Right renal cortex interstitium (tissue), 3 donors: Measurements from ENCODE around the gene PCDHB9. TPM values are rescaled to one million over a fixed set of nuclear protein-coding genes. Genes with fewer than 3 reads are reported as not detected.
"Not testable (repeated sequence)": the region's sequence is repeated elsewhere in the genome, so short reads cannot be mapped to it uniquely, and the experiment has no call there.

Experiments
- DNase-seq, 3 donors: peaks; one replicate each; pipeline ENCODE4 v3.0.0-alpha.2; 2013; ENCODE audit warnings: low read depth in 3 of 3, low spot score in 2 of 3
- polyA plus RNA-seq, 3 donors: library from polyadenylated mRNA; unstranded; fragments of 120-200 nt; gene quantifications; one replicate each; pipeline ENCODE4 v1.2.1, GENCODE V29; 2013; ENCODE audit not compliant: insufficient read length in 3 of 3

Gene PCDHB9
- polyA plus RNA-seq: 1 to 10 TPM; 4.3 to 5.0 (median 4.9) TPM

DNA sequence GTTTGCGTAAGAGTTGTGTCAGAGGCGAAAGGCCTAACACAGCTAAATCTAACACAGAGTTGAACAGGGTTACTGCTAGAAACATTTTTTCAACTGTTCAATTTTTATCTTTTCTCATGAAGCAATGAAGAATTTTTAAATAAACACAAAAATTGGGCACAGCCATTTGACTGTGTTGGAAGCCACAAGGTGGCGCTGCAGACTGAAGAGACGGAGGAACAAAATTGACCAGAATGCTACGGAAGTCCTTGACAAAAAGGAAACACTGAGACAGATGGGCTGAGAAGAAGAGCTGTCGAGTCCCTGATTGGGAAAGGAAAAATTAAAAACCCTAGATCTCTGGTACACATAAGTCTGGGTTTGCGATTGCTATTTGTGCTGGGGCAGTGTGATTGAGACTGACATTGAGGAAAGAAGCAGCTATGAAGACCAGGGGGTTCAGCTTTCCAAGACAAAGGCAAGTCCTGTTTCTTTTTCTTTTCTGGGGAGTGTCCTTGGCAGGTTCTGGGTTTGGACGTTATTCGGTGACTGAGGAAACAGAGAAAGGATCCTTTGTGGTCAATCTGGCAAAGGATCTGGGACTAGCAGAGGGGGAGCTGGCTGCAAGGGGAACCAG, at the start of gene PCDHB9:
PCDHB9 (plus strand) TSS at position 265 of the 616 bp plus-strand sequence; CDS start at position 423, 158 bp downstream.
- no peak for DNase-seq

DNA sequence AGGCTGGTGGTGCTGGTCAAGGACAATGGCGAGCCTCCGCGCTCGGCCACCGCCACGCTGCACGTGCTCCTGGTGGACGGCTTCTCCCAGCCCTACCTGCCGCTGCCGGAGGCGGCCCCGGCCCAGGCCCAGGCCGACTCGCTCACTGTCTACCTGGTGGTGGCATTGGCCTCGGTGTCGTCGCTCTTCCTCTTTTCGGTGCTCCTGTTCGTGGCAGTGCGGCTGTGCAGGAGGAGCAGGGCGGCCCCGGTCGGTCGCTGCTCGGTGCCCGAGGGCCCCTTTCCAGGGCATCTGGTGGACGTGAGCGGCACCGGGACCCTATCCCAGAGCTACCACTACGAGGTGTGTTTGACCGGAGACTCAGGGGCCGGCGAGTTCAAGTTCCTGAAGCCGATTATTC, 49.6 kb upstream of the PCDHB9 start:
- not testable (repeated sequence) for DNase-seq

DNA sequence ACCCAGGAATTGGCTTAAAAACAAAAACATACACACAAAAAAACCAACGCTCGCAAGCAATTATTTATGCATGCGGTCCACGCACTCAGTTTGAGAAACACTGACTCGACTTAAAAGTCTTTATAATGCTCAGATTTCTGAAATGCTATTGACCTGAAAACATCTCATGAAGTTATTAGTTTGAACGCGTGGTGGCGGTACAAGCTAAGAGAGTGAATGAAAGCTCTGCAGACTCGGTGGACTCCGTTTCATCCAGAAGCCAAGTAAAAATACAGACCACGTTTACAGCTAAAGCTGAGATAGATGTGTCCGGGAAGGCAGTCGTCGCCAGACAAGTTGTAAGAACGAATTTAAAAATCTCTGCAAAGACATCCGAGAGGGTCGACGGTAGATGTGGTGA, 37.1 kb upstream of the PCDHB9 start, which contains the start of gene PCDHB6:
PCDHB6 (plus strand) TSS at position 246 of the 400 bp plus-strand sequence. CDS start 201 bp downstream, outside the sequence.
- peak in 1 of 3 donors; percentile 3 for DNase-seq

DNA sequence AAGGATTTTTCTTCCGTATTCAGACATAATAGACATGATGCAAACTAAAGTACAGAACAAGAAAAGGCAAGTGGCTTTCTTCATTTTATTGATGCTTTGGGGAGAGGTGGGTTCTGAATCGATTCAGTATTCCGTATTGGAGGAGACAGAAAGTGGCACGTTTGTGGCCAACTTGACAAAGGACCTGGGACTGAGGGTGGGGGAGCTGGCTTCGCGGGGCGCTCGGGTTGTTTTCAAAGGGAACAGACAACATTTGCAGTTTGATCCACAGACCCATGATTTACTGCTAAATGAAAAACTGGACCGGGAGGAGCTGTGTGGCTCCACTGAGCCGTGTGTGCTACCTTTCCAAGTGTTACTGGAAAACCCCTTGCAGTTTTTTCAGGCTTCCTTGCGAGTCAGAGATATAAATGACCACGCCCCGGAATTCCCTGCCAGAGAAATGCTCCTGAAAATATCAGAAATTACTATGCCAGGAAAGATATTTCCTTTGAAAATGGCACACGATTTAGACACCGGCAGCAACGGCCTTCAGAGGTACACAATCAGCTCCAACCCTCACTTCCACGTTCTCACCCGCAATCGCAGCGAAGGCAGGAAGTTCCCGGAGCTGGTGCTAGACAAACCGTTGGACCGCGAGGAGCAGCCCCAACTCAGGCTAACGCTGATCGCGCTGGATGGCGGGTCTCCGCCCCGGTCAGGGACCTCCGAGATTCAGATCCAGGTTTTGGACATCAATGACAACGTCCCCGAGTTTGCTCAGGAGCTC, 36.6 kb upstream of the PCDHB9 start:
- DNase-seq: no peak

DNA sequence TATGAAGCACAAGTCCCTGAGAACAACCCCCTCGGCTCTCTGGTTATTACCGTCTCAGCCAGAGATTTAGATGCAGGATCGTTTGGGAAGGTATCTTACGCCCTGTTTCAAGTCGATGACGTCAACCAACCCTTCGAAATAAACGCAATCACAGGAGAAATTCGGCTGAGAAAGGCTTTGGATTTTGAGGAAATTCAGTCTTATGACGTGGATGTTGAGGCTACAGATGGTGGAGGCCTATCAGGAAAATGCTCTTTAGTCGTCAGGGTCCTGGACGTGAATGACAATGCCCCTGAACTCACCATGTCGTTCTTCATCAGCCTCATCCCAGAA, 36.0 kb upstream of the PCDHB9 start:
- DNase-seq: no peak

DNA sequence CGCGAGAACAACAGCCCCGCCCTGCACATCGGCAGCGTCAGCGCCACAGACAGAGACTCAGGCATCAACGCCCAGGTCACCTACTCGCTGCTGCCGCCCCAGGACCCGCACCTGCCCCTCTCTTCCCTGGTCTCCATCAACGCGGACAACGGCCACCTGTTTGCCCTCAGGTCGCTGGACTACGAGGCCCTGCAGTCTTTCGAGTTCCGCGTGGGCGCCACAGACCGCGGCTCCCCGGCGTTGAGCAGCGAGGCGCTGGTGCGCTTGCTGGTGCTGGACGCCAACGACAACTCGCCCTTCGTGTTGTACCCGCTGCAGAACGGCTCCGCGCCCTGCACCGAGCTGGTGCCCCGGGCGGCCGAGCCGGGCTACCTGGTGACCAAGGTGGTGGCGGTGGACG, 35.3 kb upstream of the PCDHB9 start:
- not testable (repeated sequence) for DNase-seq

DNA sequence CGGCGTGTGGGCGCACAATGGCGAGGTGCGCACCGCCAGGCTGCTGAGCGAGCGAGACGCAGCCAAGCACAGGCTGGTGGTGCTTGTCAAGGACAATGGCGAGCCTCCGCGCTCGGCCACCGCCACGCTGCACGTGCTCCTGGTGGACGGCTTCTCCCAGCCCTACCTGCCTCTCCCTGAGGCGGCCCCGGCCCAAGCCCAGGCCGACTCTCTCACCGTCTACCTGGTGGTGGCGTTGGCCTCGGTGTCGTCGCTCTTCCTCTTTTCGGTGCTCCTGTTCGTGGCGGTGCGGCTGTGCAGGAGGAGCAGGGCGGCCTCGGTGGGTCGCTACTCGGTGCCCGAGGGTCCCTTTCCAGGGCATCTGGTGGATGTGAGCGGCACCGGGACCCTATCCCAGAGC, 34.9 kb upstream of the PCDHB9 start:
- DNase-seq: not testable (repeated sequence)

DNA sequence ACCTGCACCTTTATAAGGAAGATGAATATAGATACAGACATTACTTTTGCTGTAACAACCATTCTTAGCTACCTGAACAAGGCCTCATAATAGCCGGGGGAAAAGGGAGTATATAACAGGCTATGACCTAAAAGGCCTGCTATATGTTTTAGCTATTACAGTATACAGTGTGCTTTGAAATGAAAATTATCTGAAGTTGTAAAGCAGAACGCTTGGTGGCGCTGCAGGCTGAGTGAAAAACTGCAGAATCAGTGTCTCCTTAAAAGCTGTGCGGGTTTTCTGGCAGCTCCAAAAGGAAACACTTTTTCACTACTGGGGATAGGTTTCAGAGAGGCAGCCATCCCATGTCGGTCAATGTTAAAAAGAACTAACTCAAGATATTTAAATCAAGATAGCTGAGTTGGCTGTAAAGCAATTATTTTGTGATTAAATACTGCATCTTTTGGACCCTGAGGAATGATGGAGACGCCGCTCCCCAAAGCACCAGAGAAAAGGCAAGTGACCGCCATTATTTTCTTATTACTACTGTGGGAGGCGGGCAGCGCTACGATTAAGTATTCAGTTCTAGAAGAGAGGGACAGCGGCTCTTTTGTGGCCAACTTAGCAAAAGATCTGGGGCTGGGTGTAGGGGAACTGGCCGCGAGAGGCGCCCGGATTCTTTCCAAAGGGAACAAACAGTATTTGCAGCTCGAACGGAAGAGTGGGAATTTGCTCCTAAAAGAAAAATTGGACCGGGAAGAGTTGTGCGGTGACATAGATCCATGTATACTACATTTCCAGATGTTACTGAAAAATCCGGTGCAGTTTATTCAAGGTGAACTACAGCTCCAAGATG, 31.2 kb upstream of the PCDHB9 start:
- DNase-seq: no peak

DNA sequence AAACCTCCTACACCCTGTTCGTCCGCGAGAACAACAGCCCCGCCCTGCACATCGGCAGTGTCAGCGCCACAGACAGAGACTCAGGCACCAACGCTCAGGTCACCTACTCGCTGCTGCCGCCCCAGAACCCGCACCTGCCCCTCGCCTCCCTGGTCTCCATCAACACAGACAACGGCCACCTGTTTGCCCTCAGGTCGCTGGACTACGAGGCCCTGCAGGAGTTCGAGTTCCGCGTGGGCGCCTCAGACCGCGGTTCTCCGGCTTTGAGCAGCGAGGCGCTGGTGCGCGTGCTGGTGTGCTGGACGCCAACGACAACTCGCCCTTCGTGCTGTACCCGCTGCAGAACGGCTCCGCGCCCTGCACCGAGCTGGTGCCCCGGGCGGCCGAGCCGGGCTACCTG, 29.6 kb upstream of the PCDHB9 start:
- DNase-seq: not testable (repeated sequence)

DNA sequence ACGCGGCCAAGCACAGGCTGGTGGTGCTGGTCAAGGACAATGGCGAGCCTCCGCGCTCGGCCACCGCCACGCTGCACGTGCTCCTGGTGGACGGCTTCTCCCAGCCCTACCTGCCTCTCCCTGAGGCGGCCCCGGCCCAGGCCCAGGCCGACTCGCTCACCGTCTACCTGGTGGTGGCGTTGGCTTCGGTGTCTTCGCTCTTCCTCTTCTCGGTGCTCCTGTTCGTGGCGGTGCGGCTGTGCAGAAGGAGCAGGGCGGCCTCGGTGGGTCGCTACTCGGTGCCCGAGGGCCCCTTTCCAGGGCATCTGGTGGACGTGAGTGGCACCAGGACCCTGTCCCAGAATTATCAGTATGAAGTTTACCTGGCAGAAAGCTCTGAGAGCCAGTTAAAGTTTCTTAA, 29.1 kb upstream of the PCDHB9 start:
- not testable (repeated sequence) for DNase-seq

DNA sequence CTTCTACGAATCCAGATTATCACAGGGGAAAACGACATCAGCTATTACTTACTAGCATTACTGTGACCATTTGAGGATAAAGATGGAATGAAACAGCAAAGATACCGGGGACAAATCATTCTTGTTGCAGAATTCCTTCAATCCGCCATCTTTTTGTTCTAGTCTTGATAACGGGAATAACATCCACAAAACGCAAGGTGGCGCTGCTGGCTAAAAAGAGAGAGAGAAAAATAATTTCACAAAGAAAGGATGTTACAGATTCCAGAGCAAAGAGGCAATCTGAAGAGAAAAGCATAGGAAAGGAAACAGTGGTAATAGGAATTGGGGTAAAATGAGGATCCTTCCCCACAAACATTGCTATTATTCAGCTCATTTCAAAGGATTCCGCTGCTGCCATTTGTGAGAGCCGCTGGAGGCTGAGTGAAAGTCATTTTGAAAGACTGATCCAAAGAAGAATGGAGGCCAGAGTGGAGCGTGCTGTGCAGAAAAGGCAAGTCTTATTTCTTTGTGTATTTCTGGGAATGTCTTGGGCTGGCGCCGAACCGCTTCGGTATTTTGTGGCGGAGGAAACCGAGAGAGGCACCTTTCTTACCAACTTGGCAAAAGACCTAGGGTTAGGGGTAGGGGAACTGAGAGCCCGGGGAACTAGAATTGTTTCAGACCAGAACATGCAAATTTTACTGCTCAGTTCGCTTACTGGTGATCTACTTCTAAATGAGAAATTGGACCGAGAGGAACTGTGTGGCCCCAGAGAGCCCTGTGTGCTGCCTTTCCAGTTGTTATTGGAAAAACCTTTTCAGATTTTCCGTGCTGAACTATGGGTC, 14.4 kb upstream of the PCDHB9 start, which contains the start of gene PCDHB7:
PCDHB7 (plus strand) TSS at position 264 of the 824 bp plus-strand sequence; CDS start at position 456, 192 bp downstream.
- peak in 1 of 3 donors; percentile 35 for DNase-seq

DNA sequence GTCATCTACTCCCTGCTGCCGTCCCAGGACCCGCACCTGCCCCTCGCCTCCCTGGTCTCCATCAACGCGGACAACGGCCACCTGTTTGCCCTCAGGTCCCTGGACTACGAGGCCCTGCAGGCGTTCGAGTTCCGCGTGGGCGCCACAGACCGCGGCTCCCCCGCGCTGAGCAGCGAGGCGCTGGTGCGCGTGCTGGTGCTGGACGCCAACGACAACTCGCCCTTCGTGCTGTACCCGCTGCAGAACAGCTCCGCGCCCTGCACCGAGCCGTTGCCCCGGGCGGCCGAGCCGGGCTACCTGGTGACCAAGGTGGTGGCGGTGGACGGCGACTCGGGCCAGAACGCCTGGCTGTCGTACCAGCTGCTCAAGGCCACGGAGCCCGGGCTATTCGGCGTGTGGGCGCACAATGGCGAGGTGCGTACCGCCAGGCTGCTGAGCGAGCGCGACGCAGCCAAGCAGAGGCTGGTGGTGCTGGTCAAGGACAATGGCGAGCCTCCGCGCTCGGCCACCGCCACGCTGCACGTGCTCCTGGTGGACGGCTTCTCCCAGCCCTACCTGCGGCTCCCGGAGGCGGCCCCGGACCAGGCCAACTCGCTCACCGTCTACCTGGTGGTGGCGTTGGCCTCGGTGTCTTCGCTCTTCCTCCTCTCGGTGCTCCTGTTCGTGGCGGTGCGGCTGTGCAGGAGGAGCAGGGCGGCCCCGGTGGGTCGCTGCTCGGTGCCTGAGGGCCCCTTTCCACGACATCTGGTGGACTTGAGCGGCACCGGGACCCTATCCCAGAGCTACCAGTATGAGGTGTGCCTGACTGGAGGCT, 12.5 kb upstream of the PCDHB9 start:
- not testable (repeated sequence) for DNase-seq

DNA sequence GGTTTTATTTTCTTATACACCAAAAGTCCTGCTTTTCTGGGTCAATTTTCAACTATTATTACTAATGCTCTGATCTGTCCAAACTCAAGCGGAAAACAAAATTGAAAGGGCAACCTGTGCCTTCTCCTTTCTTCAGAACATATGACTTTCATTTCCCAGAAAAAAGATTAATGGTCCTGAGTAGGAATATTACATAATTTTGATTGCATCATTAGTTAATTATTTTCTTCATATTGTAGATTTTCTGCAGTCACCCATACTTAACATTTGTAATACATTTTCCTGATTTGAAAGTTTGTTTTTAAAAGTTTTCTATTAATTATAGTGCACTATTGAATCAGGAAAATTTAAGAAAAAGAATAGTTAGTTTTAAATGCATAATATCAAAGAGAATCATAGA, 11.0 kb upstream of the PCDHB9 start:
- no peak for DNase-seq

DNA sequence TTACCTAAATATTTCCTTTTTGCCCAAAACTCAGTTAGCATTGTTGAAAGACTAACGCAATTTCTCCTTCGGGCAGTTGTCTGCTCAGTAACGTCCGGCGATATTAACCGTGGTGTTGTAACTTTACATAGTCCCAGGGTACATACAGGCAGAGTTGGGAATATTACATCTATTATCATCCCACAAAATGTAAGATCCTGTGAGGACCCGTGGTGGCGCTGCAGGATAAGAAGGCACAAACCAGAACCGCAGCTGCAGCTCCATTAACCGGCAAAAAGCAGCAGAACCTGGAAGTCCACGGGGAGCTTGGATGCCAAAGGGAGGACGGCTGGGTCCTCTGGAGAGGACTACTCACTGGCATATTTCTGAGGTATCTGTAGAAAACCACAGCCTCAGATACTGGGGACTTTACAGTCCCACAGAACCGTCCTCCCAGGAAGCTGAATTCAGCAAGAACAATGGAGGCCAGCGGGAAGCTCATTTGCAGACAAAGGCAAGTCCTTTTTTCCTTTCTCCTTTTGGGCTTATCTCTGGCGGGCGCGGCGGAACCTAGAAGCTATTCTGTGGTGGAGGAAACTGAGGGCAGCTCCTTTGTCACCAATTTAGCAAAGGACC, 9.3 kb upstream of the PCDHB9 start, which contains the start of gene PCDHB8:
PCDHB8 (plus strand) TSS at position 214 of the 615 bp plus-strand sequence; CDS start at position 459, 245 bp downstream.
- DNase-seq: not testable (repeated sequence)

DNA sequence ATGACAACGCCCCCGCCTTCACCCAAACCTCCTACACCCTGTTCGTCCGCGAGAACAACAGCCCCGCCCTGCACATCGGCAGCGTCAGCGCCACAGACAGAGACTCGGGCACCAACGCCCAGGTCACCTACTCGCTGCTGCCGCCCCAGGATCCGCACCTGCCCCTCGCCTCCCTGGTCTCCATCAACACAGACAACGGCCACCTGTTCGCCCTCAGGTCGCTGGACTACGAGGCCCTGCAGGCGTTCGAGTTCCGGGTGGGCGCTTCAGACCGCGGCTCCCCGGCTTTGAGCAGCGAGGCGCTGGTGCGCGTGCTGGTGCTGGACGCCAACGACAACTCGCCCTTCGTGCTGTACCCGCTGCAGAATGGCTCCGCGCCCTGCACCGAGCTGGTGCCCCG, 7.6 kb upstream of the PCDHB9 start:
- DNase-seq: not testable (repeated sequence)

DNA sequence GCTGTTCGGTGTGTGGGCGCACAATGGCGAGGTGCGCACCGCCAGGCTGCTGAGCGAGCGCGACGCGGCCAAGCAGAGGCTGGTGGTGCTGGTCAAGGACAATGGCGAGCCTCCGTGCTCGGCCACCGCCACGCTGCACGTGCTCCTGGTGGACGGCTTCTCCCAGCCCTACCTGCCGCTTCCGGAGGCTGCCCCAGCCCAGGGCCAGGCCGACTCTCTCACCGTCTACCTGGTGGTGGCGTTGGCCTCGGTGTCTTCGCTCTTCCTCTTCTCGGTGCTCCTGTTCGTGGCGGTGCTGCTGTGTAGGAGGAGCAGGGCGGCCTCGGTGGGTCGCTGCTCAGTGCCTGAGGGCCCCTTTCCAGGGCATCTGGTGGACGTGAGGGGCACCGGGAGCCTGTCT, 7.1 kb upstream of the PCDHB9 start:
- not testable (repeated sequence) for DNase-seq

DNA sequence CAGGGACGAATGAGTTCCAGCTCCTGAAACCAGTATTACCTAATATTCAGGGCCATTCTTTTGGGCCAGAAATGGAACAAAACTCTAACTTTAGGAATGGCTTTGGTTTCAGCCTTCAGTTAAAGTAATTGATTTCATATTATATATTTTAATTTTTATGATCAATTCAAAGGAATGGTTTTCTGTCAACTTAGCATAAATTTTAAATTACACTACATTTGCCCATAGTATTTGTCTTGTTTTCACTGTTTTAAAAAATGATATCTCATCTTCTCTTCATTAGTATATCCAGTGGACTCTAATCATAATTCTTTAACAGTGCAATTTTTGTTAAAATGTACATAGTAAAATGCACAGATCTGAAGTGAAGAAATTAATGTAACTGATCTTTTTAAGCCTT, 6.6 kb upstream of the PCDHB9 start:
- DNase-seq: no peak

DNA sequence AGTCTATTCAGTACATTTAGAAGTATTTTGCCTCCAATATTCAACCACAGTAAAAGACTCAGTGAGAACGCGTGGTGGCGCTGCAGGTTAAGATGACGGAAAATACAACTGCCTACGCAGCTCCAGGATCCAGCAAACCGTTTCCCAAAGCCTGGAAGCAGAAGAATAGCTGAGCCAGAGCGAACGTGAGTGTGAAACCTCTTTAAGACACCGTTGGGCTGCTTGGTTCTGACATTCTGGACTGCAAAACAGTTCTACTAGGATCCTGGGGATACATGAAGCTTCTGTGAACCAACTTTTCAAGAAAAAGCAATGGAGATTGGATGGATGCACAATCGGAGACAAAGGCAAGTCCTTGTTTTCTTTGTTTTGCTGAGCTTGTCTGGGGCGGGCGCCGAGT, 4.7 kb upstream of the PCDHB9 start, which contains the start of gene PCDHB16:
PCDHB16 (plus strand) TSS at position 140 of the 400 bp plus-strand sequence; CDS start at position 313, 173 bp downstream.
- DNase-seq: no peak
